Stimulated activated CD4-positive, alpha-beta T cell treated with anti-CD3 and anti-CD28 coated beads, Interleukin-1b, Interleukin-23, amount 100 ng/mL, for 4 hours (primary cell): ENCODE data around the gene FBXW11.
"Not testable (repeated sequence)": the region's sequence is repeated elsewhere in the genome, so short reads cannot be mapped to it uniquely, and the experiment has no call there.

Source experiments
- DNase-seq, 2 donors: peaks; one replicate each; pipeline ENCODE4 v3.0.0-alpha.2; 2020; ENCODE audit warnings: low read depth in 2 of 2

FBXW11 gene

DNA sequence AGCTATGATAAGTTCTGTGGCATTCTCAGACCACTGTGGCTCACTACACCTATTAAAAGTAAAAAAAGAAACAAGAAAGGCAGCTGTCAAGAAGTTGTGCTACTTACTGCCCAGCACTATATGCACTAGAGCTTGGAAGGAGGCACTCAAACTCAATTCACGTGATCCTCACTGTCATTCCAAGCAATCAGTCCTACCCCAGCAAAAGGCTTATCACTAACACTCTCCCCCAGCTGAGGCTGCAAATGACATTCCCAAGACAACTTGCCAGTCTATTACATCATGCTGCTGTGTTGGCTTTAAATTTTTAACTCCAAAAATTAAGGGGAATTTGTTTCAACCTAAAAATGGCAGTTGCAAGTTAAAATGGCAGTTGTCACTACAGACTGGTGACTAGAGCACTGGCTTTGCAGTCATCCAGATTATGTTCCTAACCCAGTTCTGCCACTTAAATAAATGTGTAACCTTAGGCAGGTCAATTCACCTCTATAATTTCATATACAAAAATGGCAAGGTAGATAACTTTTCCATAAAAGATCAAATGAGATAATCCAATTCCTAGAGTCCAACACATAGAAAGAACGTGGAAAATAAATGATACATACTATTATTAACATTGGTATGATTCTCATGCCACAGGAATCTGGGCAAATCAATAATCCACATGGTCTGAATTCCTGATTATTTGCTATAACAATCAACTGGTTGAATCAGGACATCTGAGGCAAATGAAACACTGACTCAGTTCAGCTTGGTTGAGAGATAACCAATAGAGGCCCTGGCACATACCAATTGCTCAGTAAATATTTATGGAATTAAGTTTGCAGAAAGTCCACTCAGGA is 52.4 kb downstream of the FBXW11 start:
- DNase-seq = no peak

DNA sequence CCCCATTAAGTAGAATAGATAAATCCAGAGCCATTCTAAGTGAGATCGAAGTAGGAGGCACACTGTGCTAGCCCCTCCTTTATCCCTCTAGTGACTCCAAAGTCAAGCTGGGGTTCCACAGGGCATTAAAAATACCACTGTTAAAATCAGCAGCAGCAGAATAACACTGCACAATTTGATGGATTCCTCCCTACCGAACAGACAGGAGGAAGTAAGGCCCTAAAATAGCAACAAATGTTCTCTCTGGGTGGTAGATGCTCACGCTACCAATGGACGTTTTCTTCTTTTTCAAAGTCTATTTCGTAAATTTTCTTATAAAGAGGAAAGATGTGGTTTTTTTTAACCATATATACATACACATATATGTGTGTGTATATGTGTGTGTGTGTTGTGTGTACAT is 54.4 kb downstream of the FBXW11 start:
- DNase-seq = no peak

DNA sequence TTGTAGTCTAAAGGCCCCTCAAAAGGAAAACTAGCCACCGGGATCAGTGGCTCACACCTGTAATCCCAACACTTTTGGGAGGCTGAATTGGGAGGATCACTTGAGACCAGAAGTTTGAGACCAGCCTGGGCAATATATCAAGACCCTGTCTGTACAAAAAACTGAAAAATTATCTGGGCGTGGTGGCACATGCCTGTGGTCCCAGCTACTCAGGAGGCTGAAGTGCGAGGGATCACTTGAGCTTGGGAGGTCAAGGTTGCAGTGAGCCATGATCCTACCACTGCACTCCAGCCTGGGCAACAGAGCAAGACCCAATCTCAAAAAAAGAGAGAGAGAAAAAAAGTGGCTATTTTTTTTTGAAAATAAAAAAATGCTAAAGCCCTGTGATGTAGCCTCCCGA is 55.2 kb downstream of the FBXW11 start:
- no peak for DNase-seq

DNA sequence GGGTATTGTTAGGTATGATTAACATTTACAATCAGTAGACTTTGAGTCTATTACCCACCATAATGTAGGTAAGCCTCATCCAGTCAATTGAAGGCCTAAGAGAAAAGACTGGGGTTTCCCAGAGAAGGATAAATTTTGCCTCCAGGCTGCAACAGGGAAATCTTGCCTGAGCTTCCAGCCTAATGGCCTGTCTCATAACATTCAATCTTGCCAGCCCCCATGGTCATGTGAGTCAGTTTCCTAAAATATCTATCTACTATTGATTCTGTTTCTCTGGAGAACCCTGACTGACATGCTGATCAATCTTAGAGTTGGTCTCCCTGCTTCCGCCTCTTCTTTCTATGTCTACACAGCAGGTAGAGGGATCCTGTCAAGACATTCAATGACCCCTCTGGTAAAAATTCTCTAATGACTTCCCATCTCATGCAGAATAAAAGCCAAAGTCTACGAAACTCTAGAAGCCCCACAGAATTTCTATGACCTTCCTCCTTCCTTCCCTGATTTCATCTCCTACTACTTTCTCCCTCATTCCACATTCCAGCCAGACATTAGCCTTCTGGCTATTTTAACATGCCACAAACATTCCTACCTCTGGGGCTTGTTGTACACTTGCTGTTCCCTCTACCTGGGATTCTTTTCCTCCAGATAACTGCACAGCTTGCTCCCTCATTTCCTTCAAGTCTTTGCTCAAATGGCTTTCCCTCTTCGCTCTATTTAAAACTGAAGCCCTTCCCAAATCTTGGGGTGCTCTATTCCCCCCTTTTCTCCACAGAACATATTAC is 60.2 kb downstream of the FBXW11 start:
- DNase-seq = no peak

DNA sequence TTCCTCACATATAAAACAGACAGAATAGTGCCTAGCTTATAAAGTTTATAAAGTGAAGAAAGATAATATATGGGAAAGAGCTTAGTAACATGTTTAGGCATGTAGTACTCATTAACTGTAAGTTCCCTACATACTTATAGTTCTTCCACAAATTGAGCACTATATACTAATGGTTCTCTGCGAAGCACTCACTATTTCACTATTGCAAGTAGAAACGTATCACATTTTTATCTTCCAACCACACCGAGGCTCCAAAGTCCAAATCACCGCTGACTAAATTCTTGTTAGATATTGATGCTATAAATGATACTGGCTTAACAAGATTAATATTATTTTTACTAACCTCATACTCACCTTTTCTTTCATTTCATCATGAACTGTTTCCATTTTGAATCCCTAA is 61.0 kb downstream of the FBXW11 start:
- DNase-seq = no peak

DNA sequence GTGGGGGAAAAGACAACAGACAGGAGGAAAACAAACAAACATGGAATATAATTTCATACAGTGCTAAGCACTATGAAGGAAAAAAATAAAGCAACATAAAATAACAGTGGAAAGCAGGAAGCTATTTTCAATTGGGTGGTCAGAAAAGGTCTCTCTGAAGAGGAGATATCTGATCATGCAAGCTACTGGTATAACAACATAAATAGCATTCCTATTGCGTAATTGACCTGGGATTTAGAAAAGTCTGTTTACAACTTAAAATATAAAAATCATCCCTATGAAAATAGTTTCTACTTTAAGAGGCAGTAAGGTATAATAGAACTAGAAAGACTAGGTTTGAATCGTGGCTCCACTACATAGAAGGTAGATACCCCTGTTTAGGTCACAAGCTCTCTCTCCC is 61.4 kb downstream of the FBXW11 start:
- no peak for DNase-seq

DNA sequence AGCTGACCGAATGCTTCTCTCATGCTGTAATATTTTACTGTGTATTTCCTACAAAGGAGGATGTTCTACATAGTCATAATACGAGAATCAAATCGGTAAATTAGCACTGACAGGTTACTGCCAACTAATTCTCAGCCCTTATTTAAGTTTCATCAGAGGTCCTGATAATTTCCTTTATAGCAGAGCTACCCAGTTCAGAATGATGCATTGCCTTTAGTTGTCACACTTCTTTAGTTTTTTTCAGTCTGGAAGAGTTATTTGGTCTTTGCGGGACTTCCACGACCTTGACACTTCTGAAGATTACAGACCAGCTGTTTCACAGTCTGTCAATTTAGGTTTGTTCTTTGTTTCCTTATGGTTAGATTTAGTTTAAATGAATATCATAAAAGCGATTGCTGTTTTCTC is 64.3 kb downstream of the FBXW11 start:
- not testable (repeated sequence) for DNase-seq

DNA sequence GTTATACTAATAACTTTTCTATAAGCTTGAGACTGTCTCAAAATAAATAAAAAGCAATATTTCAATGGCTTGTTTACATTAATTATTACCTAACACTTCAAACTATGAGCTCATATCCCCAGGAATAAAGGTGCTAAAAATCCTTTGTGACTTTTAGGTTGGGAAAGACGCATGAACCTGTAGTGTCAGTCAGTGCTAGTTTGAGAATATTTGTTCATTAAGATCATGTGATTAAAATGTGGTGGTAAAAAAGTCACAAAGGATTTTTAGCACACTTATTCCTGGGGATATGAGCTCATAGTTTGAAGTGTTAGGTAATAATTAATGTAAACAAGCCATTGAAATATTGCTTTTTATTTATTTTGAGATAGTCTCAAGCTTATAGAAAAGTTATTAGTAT is 64.8 kb downstream of the FBXW11 start:
- not testable (repeated sequence) for DNase-seq

DNA sequence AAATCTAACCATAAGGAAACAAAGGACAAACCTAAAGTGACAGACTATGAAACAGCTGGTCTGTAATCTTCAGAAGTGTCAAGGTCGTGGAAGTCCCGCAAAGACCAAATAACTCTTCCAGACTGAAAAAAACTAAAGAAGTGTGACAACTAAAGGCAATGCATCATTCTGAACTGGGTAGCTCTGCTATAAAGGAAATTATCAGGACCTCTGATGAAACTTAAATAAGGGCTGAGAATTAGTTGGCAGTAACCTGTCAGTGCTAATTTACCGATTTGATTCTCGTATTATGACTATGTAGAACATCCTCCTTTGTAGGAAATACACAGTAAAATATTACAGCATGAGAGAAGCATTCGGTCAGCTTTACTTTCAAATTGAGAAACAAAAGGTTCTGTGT is 65.2 kb downstream of the FBXW11 start:
- not testable (repeated sequence) for DNase-seq

DNA sequence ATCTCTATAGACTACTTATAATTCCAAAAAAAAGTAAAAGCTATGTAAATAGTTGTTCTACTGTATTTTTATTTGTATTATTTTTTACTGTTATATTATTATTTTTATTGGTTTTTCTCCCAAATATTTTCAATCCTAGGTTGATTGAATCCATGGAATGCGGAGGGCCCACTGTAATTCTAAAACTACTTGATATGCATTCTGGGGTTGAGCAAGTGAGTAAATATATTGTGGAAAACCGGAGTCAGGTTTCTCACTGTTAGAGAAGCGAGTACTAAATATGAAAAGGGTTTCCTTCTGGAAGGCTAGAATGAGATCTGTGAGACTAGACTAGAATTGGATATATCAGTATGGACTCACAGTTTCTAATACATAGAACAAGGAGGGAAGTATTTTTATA is 66.5 kb downstream of the FBXW11 start:
- no peak for DNase-seq

DNA sequence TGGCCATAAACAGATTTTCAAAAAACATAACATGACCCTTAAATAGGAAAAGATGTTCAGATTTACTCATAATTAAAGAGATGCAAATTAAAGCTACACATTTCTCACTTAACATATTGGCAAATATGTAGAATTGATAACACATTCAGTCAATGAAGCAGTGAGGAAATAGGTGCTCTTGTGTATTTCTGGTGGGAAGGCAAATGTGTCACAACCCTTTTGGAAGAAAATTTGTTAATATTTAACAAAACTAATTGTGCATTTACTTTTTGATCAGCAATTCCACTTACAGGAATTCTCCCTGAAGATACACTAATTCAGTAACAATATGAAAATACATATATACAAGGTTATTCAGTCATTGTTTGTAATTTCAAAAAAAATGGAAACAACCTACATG is 68.1 kb downstream of the FBXW11 start:
- no peak for DNase-seq

DNA sequence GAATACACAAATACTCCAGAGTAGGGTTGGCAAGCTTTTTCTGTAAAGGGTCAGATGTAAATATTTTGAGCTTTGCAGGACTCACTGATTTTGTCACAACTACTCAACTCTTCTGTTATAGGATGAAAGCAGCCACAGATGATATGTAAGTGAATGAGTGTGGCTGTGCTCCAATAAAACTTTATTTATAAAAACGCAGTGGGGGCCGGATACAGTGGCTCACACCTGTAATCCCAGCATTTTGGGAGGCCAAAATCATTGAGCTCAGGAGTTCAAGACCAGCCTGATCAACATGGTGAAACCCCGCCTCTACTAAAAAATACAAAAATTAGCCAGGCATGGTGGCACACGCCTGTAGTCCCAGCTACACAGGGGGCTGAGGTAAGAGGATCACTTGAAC is 69.1 kb downstream of the FBXW11 start:
- no peak for DNase-seq

DNA sequence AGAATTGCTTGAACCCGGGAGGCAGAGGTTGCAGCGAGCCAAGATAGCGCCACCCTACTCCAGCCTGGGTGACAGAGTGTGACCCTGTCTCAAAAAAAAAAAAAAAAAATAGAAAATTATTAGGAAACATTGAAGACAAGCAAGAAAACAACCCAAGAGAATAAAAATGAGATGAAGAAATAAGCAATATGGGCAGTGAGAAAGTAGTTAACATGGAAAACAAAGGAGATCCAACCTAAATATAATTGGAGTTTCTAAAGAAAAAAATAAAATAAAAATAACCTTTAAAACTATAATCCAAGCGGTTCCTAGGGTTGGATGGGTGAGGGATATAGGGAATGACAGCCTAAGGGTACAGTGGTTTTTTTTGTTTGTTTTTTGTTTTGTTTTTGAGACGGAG is 71.9 kb downstream of the FBXW11 start:
- DNase-seq = no peak

DNA sequence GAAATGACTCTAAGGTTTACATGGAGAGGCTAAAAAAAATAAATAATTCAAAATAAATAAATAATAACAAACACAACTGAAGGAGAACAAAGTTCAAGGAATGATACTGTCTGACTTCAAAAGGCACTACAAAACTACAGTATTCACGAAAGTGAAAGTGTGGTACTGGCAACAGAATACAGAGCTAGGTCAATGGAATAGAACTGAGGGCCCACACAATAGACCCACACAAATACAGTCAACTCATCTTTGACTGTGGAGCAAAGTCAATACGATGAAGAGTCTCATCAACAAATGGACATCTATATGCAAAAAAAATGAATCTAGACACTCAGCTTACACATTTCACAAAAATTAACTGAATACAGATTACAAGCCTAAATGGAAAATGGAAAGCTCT is 75.3 kb downstream of the FBXW11 start:
- no peak for DNase-seq

DNA sequence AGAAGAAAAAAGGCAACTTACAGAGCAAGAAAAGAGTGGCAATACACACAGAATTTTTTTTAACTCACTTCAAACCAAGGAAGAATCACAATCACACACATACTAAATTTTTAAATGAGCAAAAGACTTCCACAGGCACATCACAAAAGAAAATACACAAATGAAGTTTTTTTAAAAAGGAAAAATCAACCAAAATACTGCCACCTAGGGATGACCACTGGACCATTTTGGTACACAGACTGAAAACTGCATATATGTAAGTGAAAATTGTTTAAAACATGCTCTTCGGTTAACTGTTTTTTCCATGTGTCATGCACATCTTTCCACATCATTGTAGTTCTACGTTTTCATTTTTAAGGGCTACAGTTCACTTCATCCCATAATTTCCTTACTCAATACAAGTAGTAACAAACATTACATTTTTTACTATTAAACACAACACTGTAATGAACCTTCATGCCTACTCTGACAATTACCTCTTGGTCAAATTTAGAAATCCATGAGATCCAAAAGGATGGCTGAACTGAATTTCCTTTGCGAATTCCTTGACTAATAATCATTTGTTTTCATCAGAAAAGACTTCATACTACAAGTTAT is 79.0 kb downstream of the FBXW11 start:
- no peak for DNase-seq

DNA sequence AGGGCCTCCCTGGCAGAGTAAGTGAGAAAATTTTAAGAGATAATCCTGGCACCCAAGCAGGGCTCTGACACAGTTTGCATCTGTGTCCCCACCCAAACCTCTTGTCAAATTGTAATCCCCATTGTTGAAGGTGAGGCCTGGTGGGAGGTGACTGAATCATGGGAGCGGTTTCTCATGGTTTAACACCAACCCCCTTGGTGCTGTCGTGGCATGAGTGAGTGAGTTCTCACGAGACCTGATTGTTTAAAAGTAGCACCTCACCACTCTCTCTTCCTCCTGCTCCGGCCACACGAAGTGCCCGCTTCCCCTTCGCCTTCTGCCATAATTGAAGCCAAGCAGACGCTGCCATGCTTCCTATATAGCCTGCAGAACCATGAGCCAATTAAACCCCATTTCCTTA is 80.1 kb downstream of the FBXW11 start:
- DNase-seq = no peak

DNA sequence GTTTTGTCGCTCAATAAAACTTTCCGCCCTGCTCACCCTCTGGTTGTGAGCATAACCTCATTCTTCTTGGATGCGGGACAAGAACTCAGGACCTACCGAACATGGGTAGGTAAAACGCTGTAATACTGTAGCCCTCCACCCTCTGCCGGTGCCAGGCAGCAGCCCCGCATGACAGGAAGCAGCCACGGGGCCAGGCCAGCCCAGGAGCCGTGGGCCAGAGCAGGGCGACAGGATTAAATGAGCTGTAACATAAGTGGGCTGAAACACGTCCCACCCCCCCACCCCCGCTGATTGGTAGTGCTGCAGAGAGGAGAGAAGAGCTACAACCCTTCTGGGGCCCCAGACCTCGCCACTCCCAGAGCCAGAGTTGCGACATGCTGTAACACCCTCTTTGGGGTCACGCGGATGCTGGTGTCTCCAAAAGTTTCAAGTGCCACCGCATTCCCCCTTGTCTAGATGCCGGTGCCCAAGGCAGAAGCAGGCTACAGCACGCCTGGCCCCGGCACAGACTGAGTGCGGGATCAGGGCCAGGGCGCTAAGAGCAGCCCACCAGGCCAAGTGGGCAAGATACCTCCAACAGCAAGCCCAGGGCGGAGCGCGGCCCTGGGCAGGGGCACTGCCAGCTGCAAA is 81.8 kb downstream of the FBXW11 start:
- no peak for DNase-seq

DNA sequence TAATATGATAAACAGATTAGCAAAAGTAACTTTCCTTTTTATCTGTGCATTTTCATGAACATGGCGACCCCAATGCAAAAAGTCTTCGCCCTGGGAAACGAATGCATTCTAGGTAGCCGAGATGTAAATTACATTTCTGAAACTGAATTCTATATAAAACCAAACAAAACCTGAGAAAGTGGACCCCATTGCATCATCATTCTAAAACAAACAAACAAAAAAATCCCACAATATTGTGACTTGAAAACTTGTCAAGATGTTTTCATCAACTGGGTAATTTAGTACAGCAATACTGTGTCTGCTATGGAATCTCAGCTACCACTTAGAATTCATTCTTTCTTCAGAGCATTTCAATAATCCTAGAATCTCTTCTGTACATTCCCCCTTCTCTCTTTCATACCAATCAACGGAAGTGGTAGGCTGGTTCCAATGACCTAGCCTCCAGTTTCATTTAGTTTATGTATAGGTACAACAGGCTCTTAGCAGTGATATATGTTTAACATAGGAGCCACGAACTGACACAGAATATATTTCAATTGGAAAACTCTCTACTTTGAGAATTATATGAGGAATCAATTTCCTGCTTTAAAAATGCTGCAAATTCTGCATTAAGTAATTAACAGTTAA is 85.6 kb downstream of the FBXW11 start:
- DNase-seq = no peak

DNA sequence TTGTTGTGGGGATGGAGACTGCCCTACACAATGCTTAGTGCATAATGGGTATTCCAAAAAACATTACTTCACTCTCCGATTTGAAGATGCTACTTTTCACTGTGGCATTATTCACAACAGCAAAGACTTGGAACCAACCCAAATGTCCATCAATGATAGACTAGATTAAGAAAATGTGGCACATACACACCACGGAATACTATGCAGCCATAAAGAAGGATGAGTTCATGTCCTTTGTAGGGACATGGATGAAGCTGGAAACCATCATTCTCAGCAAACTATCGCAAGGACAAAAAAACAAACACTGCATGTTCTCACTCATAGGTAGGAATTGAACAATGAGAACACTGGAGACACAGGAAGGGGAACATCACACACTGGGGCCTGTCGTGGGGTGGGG is 90.7 kb downstream of the FBXW11 start:
- DNase-seq = not testable (repeated sequence)

DNA sequence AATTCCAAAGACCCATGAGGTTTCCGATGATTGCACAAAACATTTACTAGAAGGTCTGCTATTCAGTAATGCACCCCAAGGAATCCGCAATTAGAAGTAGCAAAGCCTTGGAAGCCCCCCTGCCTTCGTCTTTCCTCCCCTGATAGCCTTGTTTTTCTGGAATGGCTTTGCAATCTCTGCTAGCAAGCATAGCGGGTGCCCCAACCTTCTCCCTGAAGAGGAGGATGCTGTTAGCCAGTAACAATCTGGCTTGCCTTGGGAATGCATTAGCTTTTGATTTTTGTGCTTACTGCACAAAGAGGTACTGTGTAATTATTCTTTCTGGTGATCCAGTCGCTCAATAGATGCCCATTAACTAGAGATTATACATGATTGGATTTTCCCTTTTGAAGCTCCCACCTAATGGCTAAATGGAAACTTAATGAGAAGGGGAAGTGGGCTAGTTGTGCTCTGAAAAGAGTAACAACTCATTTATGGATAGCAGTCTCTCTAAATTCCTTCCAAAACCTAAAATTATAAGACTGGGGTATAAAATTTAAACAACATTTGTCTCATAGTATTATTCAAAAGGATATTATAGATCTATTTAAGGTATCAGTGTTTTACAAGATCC is 91.6 kb downstream of the FBXW11 start:
- DNase-seq = no peak

DNA sequence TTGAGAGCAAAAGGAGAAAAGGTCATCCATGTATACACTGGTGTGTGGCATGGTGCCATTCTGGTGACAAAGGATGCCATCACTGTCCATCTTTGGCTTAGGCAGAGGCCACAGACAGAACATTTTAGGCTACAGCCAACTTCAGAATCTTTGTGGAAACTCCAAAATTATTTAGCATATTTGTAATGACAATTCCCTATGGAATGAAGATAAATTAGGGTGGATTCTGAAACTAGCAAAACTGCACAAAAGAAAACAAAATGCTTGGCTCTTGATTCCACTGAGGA is 92.5 kb downstream of the FBXW11 start:
- DNase-seq = no peak

DNA sequence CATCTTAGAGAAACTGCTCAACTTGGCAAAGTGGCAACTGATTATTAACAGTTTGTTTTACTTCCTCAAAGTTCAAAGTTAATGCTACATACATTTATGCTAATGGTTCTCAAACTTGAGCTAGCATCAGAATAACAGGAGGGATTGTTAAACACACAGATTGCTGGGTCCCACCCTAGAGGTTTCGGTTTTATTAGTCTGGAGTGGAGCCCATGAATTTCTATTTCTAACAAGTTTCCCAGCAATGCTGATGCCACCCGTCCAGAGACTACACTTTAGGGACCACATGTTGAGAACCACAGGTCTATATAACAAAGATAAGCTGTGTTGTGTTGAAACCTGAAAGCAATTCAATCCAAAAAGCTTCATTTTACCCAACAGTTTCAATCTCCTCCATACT is 95.3 kb downstream of the FBXW11 start:
- DNase-seq = no peak
